GM18951 (cell line): ENCODE results near the gene PARD3B.

Source experiments
- POLR2A ChIP-seq: IDR thresholded peaks from 4 replicates; pipeline ENCODE4 v1.6.1; 2011; ENCODE audit warnings: mild to moderate bottlenecking; ENCODE audit not compliant: insufficient read length, insufficient read depth; ENCODE audit errors: extremely low read depth
- in situ Hi-C: fragments of 300-500 bp; cut with MboI; formaldehyde crosslinking; loops from one replicate; pipeline ENCODE4 v1.12.0; 2022; ENCODE audit warnings: low sequenced_read_pairs, mixed read lengths, inconsistent platforms; ENCODE audit not compliant: unreplicated experiment

PARD3B gene

DNA sequence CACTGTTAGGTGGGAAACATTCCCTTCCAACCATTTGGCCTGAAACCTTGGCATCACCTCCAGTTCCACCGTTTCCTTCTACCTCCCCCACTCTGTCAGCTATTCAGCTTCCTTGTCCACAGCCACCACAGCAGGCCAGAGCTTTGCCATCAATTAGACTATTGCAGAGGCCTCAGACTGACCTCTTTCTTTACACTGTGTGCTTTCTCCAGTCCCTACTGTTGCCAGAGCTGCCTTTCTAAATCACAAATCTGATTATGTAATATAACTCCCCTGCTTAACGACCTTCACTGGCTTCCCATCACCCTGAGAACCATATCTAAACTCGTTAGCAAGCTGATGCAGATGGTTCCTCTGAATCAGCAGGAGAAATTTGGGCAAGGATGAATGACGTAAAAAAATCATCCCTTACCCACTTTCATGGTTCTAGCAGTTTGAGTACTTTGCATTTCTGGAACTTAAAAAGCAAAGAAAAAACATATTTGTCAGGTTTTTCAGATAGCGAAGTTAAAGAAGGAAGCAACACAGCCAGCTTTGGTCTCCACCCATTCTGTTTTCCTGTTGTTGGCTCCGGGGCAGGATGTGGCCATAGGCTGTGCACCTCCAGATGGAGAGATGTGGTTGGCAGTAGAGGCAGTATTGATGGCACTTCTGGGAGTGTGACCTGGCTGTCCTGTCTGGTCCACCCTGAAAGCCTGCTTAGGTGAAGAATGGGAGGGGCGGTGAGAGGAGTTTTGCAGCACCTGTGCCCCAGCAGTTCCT lies 422.1 kb downstream of the PARD3B start:
- no peak for TF ChIP-seq POLR2A
- in situ Hi-C loops = no loop called here

GRCh38 chr2:204971206-204971907 lies 426.1 kb downstream of the PARD3B start:
- TF ChIP-seq POLR2A = no peak
- in situ Hi-C loops = no loop called here

DNA sequence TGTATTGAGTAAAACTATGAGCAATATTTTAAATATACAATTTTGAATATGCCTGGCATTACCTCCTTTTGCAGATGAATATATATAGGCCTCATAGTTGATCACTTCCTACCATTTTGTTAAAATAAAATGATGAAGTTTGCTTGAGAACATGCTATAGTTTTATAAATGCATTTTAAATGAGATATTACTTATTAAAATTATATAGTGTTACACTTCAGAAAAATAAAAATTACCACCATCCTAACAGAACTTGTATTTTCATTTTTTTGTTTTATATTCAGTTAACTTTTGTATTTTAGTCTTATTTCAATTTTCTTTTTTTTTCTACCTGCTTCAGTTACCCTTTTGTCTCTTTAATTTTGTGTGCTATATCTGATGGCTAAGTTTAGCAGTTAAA lies 426.9 kb downstream of the PARD3B start:
- in situ Hi-C loops = no loop called here
- TF ChIP-seq POLR2A = no peak

GRCh38 chr2:204972606-204973336 lies 427.5 kb downstream of the PARD3B start:
- in situ Hi-C loops = no loop called here
- TF ChIP-seq POLR2A = no peak

DNA sequence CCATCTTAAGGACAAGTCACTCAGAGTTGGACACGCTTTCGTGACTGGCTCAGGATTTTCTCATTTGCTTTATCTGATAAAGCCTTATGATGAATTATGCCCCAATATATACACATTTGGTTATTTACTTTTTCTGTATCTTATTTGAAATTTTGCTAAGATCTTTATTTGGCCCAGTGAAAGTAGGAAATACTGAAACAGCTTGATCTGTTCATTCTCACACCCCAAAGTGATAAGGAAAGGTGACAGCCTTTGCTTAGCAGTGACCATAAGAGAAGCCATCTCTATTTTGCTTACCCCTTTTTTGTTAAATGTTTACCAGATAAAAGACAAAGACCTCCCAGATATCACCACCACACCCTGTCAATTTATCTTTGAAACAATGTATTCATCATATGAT lies 428.3 kb downstream of the PARD3B start:
- in situ Hi-C loops = no loop called here
- TF ChIP-seq POLR2A = no peak

GRCh38 chr2:204974487-204974886 lies 429.2 kb downstream of the PARD3B start:
- in situ Hi-C loops = no loop called here
- TF ChIP-seq POLR2A = no peak

DNA sequence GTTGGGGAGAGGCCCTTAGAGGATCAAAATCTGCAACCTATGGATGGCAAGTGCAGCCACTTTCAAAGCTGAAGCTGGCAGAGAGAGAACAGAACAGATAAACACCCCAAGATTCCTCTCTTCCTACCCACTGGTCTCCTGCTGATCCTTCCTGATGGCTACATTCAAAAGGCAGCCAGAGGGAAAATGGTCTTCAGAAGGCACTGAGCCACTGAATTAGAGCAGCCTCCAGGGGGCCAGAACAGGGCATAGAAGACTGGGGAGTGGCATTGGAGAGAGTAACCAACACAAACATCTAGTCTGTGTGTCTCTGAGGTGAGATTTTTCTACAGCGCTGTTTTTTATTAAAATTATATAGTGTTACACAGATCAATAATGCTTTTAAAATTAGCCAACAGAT lies 432.6 kb downstream of the PARD3B start:
- TF ChIP-seq POLR2A = no peak
- in situ Hi-C loops = no loop called here

- in situ Hi-C loops = no loop called here
- no peak for TF ChIP-seq POLR2A
Measured at GRCh38 chr2:204982303-204982702, 437.0 kb downstream of the PARD3B start.

DNA sequence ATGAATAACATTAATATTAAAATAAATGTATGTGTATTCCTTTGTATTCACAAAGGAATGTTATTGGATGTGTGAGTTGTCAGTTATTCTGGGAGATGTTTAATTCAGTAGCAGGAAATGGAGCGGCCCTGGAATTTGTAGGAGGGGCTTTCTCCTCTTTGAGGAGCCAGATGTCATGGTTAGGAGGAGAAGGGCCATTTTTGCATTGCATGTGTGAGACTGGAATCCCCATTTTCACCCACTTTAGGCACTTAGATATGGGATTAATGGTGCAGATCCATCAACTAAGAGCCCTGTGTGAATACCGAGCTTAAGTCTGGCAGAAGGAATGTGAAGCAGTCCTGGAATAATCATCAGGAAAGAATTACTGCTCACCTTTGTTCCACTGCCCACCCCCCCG lies 439.2 kb downstream of the PARD3B start:
- in situ Hi-C loops = no loop called here
- TF ChIP-seq POLR2A = no peak

DNA sequence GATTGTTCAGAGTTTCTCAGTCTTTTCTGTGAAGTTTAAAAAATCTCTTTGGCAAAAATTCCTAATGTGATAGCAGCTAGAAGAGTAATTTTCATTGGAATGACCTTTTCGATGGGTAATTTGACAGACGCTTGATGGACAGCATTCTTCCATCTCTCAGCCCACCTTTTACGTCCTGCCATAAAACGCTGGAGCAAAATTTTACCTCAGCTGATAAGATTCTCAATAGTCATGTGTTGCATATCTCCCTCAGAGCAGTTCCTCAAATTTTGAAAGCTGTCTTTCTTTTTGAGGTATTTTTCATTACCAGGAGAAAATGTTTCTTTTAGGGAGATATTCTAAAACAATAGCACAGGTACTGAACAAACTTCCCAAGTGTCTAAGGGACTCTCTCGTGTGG lies 441.4 kb downstream of the PARD3B start:
- in situ Hi-C loops = no loop called here
- no peak for TF ChIP-seq POLR2A

DNA sequence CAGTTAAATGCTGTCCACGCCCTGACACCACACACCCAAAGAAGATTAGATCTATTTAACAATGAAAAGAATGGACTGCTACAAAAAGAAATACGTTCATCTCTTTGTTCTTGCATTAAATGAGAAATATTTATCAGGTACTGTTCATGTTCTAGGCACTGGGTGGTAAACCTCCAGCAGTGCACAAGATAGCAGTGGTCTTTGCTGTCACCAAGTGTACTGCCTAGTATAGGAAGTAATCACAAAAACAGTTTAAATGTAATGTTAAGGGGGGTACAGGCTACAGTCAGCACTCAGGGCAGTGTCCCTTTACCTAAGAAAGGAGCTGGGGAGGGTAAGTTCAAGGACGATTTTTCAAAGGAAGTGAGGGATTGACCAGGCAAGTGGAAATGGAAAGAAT lies 443.6 kb downstream of the PARD3B start:
- in situ Hi-C loops = no loop called here
- TF ChIP-seq POLR2A = no peak

DNA sequence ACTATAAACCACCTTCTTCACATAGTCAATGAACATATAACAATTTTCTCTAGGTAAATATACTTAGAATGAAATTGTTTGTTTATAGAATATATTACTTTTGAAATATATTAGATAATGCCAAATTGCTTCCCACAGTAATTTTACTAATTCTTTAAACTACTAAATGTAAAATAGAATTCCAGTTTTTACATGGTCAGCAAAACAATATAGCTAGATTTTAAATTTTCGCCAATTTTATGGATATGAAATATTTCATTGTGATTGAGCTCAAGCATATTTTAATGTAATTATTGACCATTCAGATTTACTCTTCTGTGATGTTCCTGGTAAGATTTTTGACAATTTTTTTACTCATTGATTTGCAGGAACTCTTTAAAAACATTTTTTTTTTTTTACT lies 444.6 kb downstream of the PARD3B start:
- TF ChIP-seq POLR2A = no peak
- in situ Hi-C loops = no loop called here

- no peak for TF ChIP-seq POLR2A
- in situ Hi-C loops = no loop called here
Measured at GRCh38 chr2:205001300-205001966, 456.2 kb downstream of the PARD3B start.
